ENCODE data around the gene CSPG5. TPM values are rescaled to one million over a fixed set of nuclear protein-coding genes. Genes with fewer than 3 reads are reported as not detected.

CSPG5 gene
- total and polyA plus RNA-seq, 7 experiments from 2014 or later: 0.10 to 0.51 (median 0.43) TPM; not detected in 3

DNA sequence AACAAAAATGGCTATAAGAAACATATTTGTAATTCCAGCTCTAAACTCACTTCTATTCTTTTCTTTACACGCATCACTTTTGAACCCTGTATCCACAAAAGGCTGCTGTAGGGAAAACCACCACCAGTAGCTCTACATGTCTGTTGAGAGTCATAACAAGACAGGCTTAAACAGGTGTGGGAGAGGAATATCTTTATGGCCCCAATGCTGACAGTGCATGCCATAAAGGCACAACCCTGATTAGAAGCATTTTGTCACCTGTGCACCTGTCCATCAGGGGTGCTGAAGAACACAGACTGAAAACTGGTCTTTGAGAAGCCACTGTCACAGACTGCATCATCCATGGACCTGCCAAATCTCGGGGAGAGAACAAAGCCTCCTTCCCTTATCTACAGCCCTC, 11.6 kb upstream of the CSPG5 start:
- ATAC-seq (no peak), DNase-seq (no peak)
- CTCF ChIA-PET: interaction anchor here (0.6 kb wide), 1 partner anchor 34 kb away, joined by 3 read pairs; no protein-coding TSS in a partner anchor
- POLR2A ChIA-PET: no interaction called here
- peak overlapping the region in 1 of 9 donors; percentile 11 for H3K27ac Mint-ChIP-seq
- no peaks in the 10 kb centered on the region for H3K9me3 ChIP-seq (ENCODE audit: control insufficient read depth in 2 of 3, low read length in 3 of 3)
- peaks cover 5 to 45% (median 18%) of the 10 kb centered on the region in 5 donors for H3K36me3 Mint-ChIP-seq
- H3K36me3 ChIP-seq (ENCODE audit: control insufficient read depth in 2 of 3, insufficient read depth in 3 of 3, low read length in 3 of 3): peaks cover 0 to 70% (median 4%) of the 10 kb centered on the region in 3 experiments
- H3K4me3 Mint-ChIP-seq: no peak overlapping the region
- H3K4me1 Mint-ChIP-seq: peaks cover 0 to 4% (median 0%) of the 10 kb centered on the region in 7 donors
- intact Hi-C loops (cut with micrococcal nuclease): no loop called here
- H3K9me3 Mint-ChIP-seq: no peaks in the 10 kb centered on the region
- H3K4me1 ChIP-seq (ENCODE audit: control insufficient read depth in 2 of 2, insufficient read depth in 2 of 2, low read length in 2 of 2): no peaks in the 10 kb centered on the region
- no peak overlapping the region for H3K27ac ChIP-seq (ENCODE audit: low read depth, low read length)
- H3K4me3 ChIP-seq (ENCODE audit: low read length): no peak overlapping the region
- no peaks in the 10 kb centered on the region for H3K27me3 Mint-ChIP-seq
- no peaks in the 10 kb centered on the region for H3K27me3 ChIP-seq (ENCODE audit: control insufficient read depth in 2 of 2, insufficient read depth in 2 of 2, low read length in 2 of 2)

DNA sequence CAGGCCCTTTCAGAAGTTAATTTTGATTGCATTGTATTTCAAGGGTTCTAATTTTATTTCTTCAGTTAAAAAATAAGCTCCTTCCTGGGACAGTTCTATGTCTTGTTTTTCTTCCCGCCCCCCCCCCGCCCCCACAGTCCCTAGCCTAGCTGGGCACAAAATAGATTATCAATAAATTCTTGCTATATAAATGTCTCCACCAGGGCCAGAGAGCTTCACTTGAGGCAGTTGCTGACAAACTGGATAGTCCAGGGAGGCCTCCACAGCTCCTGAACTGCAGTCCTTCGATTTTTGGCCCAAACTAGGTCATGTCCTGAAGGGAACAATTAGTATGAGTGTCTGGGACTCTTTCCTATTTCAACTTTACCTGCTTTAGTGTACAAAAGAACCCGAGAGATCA, 9.9 kb upstream of the CSPG5 start:
- Mint-ChIP-seq H3K4me3 (no peak overlapping the region), H3K36me3 (peaks cover 5 to 39% (median 14%) of the 10 kb centered on the region in 5 donors), H3K4me1 (no peaks in the 10 kb centered on the region), H3K9me3 (no peaks in the 10 kb centered on the region), H3K27me3 (no peaks in the 10 kb centered on the region), H3K27ac (peak overlapping the region in 2 of 9 donors; percentile 34 to 35)
- peaks cover 0 to 61% (median 4%) of the 10 kb centered on the region in 3 experiments for H3K36me3 ChIP-seq (ENCODE audit: control insufficient read depth in 2 of 3, insufficient read depth in 3 of 3, low read length in 3 of 3)
- H3K4me3 ChIP-seq (ENCODE audit: low read length): no peak overlapping the region
- ATAC-seq (no peak), DNase-seq (no peak)
- no peak overlapping the region for H3K27ac ChIP-seq (ENCODE audit: low read depth, low read length)
- no peaks in the 10 kb centered on the region for H3K27me3 ChIP-seq (ENCODE audit: control insufficient read depth in 2 of 2, insufficient read depth in 2 of 2, low read length in 2 of 2)
- CTCF ChIA-PET: no interaction called here
- POLR2A ChIA-PET: no interaction called here
- no peaks in the 10 kb centered on the region for H3K9me3 ChIP-seq (ENCODE audit: control insufficient read depth in 2 of 3, low read length in 3 of 3)
- intact Hi-C loops (cut with micrococcal nuclease): no loop called here
- H3K4me1 ChIP-seq (ENCODE audit: control insufficient read depth in 2 of 2, insufficient read depth in 2 of 2, low read length in 2 of 2): no peaks in the 10 kb centered on the region

DNA sequence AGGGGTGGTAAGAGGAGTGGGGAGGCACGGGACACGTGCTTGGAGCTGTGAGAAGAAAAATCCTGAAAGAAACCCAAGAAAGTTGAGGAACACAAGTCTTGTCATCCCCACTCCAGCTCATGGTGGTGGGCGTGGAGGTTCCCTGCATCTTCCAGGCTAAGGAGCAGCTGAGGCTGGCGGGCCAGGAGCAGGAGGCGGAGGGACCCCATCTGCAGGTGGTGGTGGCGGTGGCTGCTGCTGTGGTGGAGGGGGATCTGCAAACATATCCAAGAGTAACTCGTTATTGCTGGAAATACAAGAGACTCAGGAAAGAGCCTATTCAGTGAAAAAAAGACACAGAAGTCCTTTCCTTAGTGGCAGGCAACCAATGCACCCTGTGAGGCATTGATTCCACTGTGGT, 9.4 kb upstream of the CSPG5 start:
- POLR2A ChIA-PET: no interaction called here
- Mint-ChIP-seq H3K27ac (peak overlapping the region in 1 of 9 donors; percentile 59), H3K9me3 (no peaks in the 10 kb centered on the region), H3K27me3 (no peaks in the 10 kb centered on the region), H3K4me1 (no peaks in the 10 kb centered on the region), H3K4me3 (no peak overlapping the region), H3K36me3 (peaks cover 5 to 35% (median 14%) of the 10 kb centered on the region in 5 donors)
- H3K9me3 ChIP-seq (ENCODE audit: control insufficient read depth in 2 of 3, low read length in 3 of 3): no peaks in the 10 kb centered on the region
- ATAC-seq (no peak), DNase-seq (no peak)
- no peaks in the 10 kb centered on the region for H3K4me1 ChIP-seq (ENCODE audit: control insufficient read depth in 2 of 2, insufficient read depth in 2 of 2, low read length in 2 of 2)
- CTCF ChIA-PET: no interaction called here
- H3K4me3 ChIP-seq (ENCODE audit: low read length): no peak overlapping the region
- peaks cover 0 to 56% (median 4%) of the 10 kb centered on the region in 3 experiments for H3K36me3 ChIP-seq (ENCODE audit: control insufficient read depth in 2 of 3, insufficient read depth in 3 of 3, low read length in 3 of 3)
- no peak overlapping the region for H3K27ac ChIP-seq (ENCODE audit: low read depth, low read length)
- intact Hi-C loops (cut with micrococcal nuclease): no loop called here
- no peaks in the 10 kb centered on the region for H3K27me3 ChIP-seq (ENCODE audit: control insufficient read depth in 2 of 2, insufficient read depth in 2 of 2, low read length in 2 of 2)

DNA sequence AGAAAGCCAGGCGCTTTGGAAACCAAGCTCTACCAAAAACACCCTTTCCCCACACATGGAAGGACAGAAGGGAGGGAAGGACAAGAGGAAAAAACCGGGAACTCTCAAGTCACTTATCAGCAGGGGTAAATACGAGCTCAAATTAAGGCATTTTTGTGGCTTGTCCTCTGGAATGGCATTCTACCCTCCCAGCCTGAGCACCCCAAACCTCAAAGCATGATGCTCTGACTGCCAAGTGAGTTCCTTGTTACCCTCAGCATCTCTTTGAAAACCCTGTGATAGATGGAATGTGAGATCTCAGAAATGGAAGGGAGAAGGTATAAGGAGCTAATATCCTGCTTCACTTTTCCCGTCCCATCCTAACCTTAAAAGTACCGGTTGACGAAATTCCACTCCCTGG, 8.1 kb upstream of the CSPG5 start:
- intact Hi-C loops (cut with micrococcal nuclease): no loop called here
- CTCF ChIA-PET: interaction anchor here (0.6 to 0.7 kb wide), 2 partner anchors 93 to 184 kb away, joined by 5 read pairs; no protein-coding TSS in a partner anchor
- no peak overlapping the region for H3K27ac Mint-ChIP-seq
- Histone ChIP-seq H3K27me3 (ENCODE audit: control insufficient read depth in 2 of 2, insufficient read depth in 2 of 2, low read length in 2 of 2) (no peaks in the 10 kb centered on the region), H3K36me3 (ENCODE audit: control insufficient read depth in 2 of 3, insufficient read depth in 3 of 3, low read length in 3 of 3) (peaks cover 0 to 52% (median 4%) of the 10 kb centered on the region in 3 experiments), H3K4me3 (ENCODE audit: low read length) (no peak overlapping the region), H3K27ac (ENCODE audit: low read depth, low read length) (no peak overlapping the region), H3K9me3 (ENCODE audit: control insufficient read depth in 2 of 3, low read length in 3 of 3) (no peaks in the 10 kb centered on the region), H3K4me1 (ENCODE audit: control insufficient read depth in 2 of 2, insufficient read depth in 2 of 2, low read length in 2 of 2) (no peaks in the 10 kb centered on the region)
- H3K9me3 Mint-ChIP-seq: no peaks in the 10 kb centered on the region
- peaks cover 0 to 2% (median 0%) of the 10 kb centered on the region in 7 donors for H3K4me1 Mint-ChIP-seq
- DNase-seq (no peak), ATAC-seq (no peak)
- H3K4me3 Mint-ChIP-seq: no peak overlapping the region
- peaks cover 0 to 2% (median 0%) of the 10 kb centered on the region in 5 donors for H3K27me3 Mint-ChIP-seq
- peaks cover 5 to 31% (median 10%) of the 10 kb centered on the region in 5 donors for H3K36me3 Mint-ChIP-seq
- POLR2A ChIA-PET: interaction anchor here (0.6 kb wide), 1 partner anchor 229 kb away, joined by 4 read pairs; no protein-coding TSS in a partner anchor

DNA sequence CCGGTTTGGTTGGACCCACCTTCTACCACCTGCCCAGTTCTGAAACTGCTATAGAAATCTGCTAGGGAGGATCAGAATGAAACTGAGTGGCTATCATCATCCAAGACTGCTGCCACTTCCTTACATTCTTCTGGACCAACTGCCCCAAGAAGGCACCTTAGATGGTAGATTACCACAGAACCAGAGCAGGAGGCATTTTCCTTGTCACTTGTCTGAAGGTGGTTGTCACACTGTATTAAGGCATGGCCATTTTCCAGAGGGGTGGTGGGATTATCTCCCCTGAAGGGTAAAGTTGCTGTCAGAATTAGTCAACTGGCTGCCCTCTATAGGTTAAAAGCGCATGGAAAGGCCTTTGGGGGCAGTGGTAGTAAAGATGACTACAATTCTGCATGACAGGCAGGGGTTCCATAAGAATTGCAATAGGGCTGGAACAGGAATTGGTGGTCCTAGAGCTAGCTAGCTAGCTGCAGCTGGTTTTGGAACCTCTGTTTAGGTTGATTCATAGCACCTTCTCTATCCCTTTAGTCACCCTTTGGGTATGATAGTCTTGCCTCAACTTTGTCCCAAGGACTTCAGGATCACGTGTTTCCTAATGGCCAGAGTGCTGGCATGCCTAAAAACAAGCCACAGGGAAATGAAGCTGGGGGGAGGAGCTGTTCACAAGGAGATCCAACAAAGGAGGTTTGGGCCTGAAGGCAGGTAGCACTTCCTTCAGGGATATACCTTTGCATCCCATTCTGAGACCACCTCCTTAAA, 4.8 kb upstream of the CSPG5 start:
- no peaks in the 10 kb centered on the region for H3K4me1 ChIP-seq (ENCODE audit: control insufficient read depth in 2 of 2, insufficient read depth in 2 of 2, low read length in 2 of 2)
- intact Hi-C loops (cut with micrococcal nuclease): no loop called here
- peaks cover 0 to 30% (median 0%) of the 10 kb centered on the region in 3 experiments for H3K36me3 ChIP-seq (ENCODE audit: control insufficient read depth in 2 of 3, insufficient read depth in 3 of 3, low read length in 3 of 3)
- Mint-ChIP-seq H3K36me3 (peaks cover 0 to 19% (median 10%) of the 10 kb centered on the region in 5 donors), H3K27ac (peak overlapping the region in 2 of 9 donors; percentile 23 to 74), H3K27me3 (peaks cover 6 to 24% (median 6%) of the 10 kb centered on the region in 5 donors), H3K4me1 (peaks cover 0 to 9% (median 0%) of the 10 kb centered on the region in 7 donors), H3K4me3 (no peak overlapping the region), H3K9me3 (peaks cover 0 to 1% (median 0%) of the 10 kb centered on the region in 11 donors)
- H3K27me3 ChIP-seq (ENCODE audit: control insufficient read depth in 2 of 2, insufficient read depth in 2 of 2, low read length in 2 of 2): peaks cover 3% of the 10 kb centered on the region in 2 donors
- CTCF ChIA-PET: interaction anchor here (0.6 kb wide), 1 partner anchor 222 kb away, joined by 3 read pairs; no protein-coding TSS in a partner anchor
- ATAC-seq: no peak
- H3K4me3 ChIP-seq (ENCODE audit: low read length): no peak overlapping the region
- H3K27ac ChIP-seq (ENCODE audit: low read depth, low read length): no peak overlapping the region
- H3K9me3 ChIP-seq (ENCODE audit: control insufficient read depth in 2 of 3, low read length in 3 of 3): no peaks in the 10 kb centered on the region
- no peak for DNase-seq
- POLR2A ChIA-PET: interaction anchor here (0.6 kb wide), 1 partner anchor 38 kb away, joined by 6 read pairs; no protein-coding TSS in a partner anchor

DNA sequence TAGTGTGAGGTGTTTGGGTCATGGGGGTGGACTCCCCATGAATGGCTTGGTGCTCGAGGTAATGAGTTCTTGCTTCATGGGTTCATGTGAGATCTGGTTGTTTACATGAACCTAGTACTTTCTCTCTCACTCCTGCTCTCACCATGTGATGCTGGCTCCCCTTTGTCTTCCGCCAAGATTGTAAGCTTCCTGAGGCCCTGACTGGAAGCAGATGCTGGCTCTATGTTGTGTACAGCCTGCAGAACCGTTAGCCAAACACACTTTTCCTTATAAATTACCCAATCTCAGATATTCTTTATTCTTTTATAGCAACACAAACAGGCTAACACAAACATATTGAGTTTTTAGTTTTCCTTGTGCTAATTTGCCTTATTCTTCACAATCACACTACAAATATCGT, 3.2 kb upstream of the CSPG5 start:
- Histone ChIP-seq H3K36me3 (ENCODE audit: control insufficient read depth in 2 of 3, insufficient read depth in 3 of 3, low read length in 3 of 3) (peaks cover 0 to 15% (median 0%) of the 10 kb centered on the region in 3 experiments), H3K4me3 (ENCODE audit: low read length) (no peak overlapping the region), H3K9me3 (ENCODE audit: control insufficient read depth in 2 of 3, low read length in 3 of 3) (no peaks in the 10 kb centered on the region), H3K27me3 (ENCODE audit: control insufficient read depth in 2 of 2, insufficient read depth in 2 of 2, low read length in 2 of 2) (peaks cover 3 to 9% of the 10 kb centered on the region in 2 donors), H3K4me1 (ENCODE audit: control insufficient read depth in 2 of 2, insufficient read depth in 2 of 2, low read length in 2 of 2) (peaks cover 0 to 5% of the 10 kb centered on the region in 2 donors), H3K27ac (ENCODE audit: low read depth, low read length) (no peak overlapping the region)
- CTCF ChIA-PET: no interaction called here
- no peak overlapping the region for H3K4me3 Mint-ChIP-seq
- peaks cover 0 to 1% (median 0%) of the 10 kb centered on the region in 11 donors for H3K9me3 Mint-ChIP-seq
- POLR2A ChIA-PET: no interaction called here
- H3K27ac Mint-ChIP-seq: peak overlapping the region in 2 of 9 donors; percentile 2 to 46
- ATAC-seq (no peak), DNase-seq (no peak)
- intact Hi-C loops (cut with micrococcal nuclease): no loop called here
- H3K4me1 Mint-ChIP-seq: peaks cover 0 to 9% (median 0%) of the 10 kb centered on the region in 7 donors
- H3K36me3 Mint-ChIP-seq: peaks cover 0 to 10% (median 5%) of the 10 kb centered on the region in 5 donors
- peaks cover 6 to 29% (median 6%) of the 10 kb centered on the region in 5 donors for H3K27me3 Mint-ChIP-seq

Data from naive thymus-derived CD4-positive, alpha-beta T cell (primary cell).